ENCODE measurements around the gene ZBTB7C.

Gene ZBTB7C

GRCh38 chr18:48160622-48161021, 248.6 kb downstream of the ZBTB7C start:
- no peaks in the 10 kb centered on the region for H3K4me1 ChIP-seq (ENCODE audit: insufficient read depth, low read length)
- no peak overlapping the region for H3K4me3 ChIP-seq (ENCODE audit: low read length)
- no peaks in the 10 kb centered on the region for H3K36me3 ChIP-seq (ENCODE audit: insufficient read depth, low read length)
- peaks cover 34% of the 10 kb centered on the region for H3K27me3 ChIP-seq (ENCODE audit: insufficient read depth, low read length)
- no peaks in the 10 kb centered on the region for H3K9me3 ChIP-seq (ENCODE audit: low read length)
- no peak overlapping the region for H2AFZ ChIP-seq (ENCODE audit: low read depth, low read length)

- Histone ChIP-seq H3K27me3 (ENCODE audit: insufficient read depth, low read length) (peaks cover 32% of the 10 kb centered on the region), H3K4me3 (ENCODE audit: low read length) (no peak overlapping the region), H2AFZ (ENCODE audit: low read depth, low read length) (no peak overlapping the region), H3K4me1 (ENCODE audit: insufficient read depth, low read length) (no peaks in the 10 kb centered on the region), H3K36me3 (ENCODE audit: insufficient read depth, low read length) (no peaks in the 10 kb centered on the region), H3K9me3 (ENCODE audit: low read length) (no peaks in the 10 kb centered on the region)
Measured at GRCh38 chr18:48159816-48160215, 249.4 kb downstream of the ZBTB7C start.

GRCh38 chr18:48158721-48159120, 250.5 kb downstream of the ZBTB7C start:
- Histone ChIP-seq H2AFZ (ENCODE audit: low read depth, low read length) (no peak overlapping the region), H3K4me3 (ENCODE audit: low read length) (no peak overlapping the region), H3K9me3 (ENCODE audit: low read length) (no peaks in the 10 kb centered on the region), H3K27me3 (ENCODE audit: insufficient read depth, low read length) (peaks cover 30% of the 10 kb centered on the region), H3K4me1 (ENCODE audit: insufficient read depth, low read length) (no peaks in the 10 kb centered on the region), H3K36me3 (ENCODE audit: insufficient read depth, low read length) (no peaks in the 10 kb centered on the region)

GRCh38 chr18:48157956-48158355, 251.2 kb downstream of the ZBTB7C start:
- Histone ChIP-seq H3K27me3 (ENCODE audit: insufficient read depth, low read length) (peaks cover 29% of the 10 kb centered on the region), H3K4me1 (ENCODE audit: insufficient read depth, low read length) (no peaks in the 10 kb centered on the region), H3K9me3 (ENCODE audit: low read length) (no peaks in the 10 kb centered on the region), H3K4me3 (ENCODE audit: low read length) (no peak overlapping the region), H2AFZ (ENCODE audit: low read depth, low read length) (no peak overlapping the region), H3K36me3 (ENCODE audit: insufficient read depth, low read length) (no peaks in the 10 kb centered on the region)

GRCh38 chr18:48155856-48156255, 253.3 kb downstream of the ZBTB7C start:
- no peaks in the 10 kb centered on the region for H3K9me3 ChIP-seq (ENCODE audit: low read length)
- no peak overlapping the region for H2AFZ ChIP-seq (ENCODE audit: low read depth, low read length)
- H3K4me1 ChIP-seq (ENCODE audit: insufficient read depth, low read length), result no peaks in the 10 kb centered on the region
- H3K4me3 ChIP-seq (ENCODE audit: low read length), result no peak overlapping the region
- no peaks in the 10 kb centered on the region for H3K36me3 ChIP-seq (ENCODE audit: insufficient read depth, low read length)
- peaks cover 17% of the 10 kb centered on the region for H3K27me3 ChIP-seq (ENCODE audit: insufficient read depth, low read length)

GRCh38 chr18:48154828-48155227, 254.4 kb downstream of the ZBTB7C start:
- H3K4me3 ChIP-seq (ENCODE audit: low read length), result no peak overlapping the region
- no peaks in the 10 kb centered on the region for H3K4me1 ChIP-seq (ENCODE audit: insufficient read depth, low read length)
- no peak overlapping the region for H2AFZ ChIP-seq (ENCODE audit: low read depth, low read length)
- no peaks in the 10 kb centered on the region for H3K9me3 ChIP-seq (ENCODE audit: low read length)
- H3K27me3 ChIP-seq (ENCODE audit: insufficient read depth, low read length), result peaks cover 10% of the 10 kb centered on the region
- no peaks in the 10 kb centered on the region for H3K36me3 ChIP-seq (ENCODE audit: insufficient read depth, low read length)

- Histone ChIP-seq H3K27me3 (ENCODE audit: insufficient read depth, low read length) (peaks cover 5% of the 10 kb centered on the region), H3K4me3 (ENCODE audit: low read length) (no peak overlapping the region), H3K9me3 (ENCODE audit: low read length) (no peaks in the 10 kb centered on the region), H2AFZ (ENCODE audit: low read depth, low read length) (no peak overlapping the region), H3K4me1 (ENCODE audit: insufficient read depth, low read length) (no peaks in the 10 kb centered on the region), H3K36me3 (ENCODE audit: insufficient read depth, low read length) (no peaks in the 10 kb centered on the region)
Measured at GRCh38 chr18:48153613-48154481, 255.3 kb downstream of the ZBTB7C start.

- Histone ChIP-seq H3K9me3 (ENCODE audit: low read length) (no peaks in the 10 kb centered on the region), H3K27me3 (ENCODE audit: insufficient read depth, low read length) (peaks cover under 1% of the 10 kb centered on the region), H2AFZ (ENCODE audit: low read depth, low read length) (no peak overlapping the region), H3K4me3 (ENCODE audit: low read length) (no peak overlapping the region), H3K4me1 (ENCODE audit: insufficient read depth, low read length) (no peaks in the 10 kb centered on the region), H3K36me3 (ENCODE audit: insufficient read depth, low read length) (no peaks in the 10 kb centered on the region)
Measured at GRCh38 chr18:48152549-48152948, 256.6 kb downstream of the ZBTB7C start.

GRCh38 chr18:48151421-48152065, 257.6 kb downstream of the ZBTB7C start:
- H3K4me1 ChIP-seq (ENCODE audit: insufficient read depth, low read length), result no peaks in the 10 kb centered on the region
- H3K9me3 ChIP-seq (ENCODE audit: low read length), result no peaks in the 10 kb centered on the region
- H3K27me3 ChIP-seq (ENCODE audit: insufficient read depth, low read length), result no peaks in the 10 kb centered on the region
- H3K36me3 ChIP-seq (ENCODE audit: insufficient read depth, low read length), result no peaks in the 10 kb centered on the region
- no peak overlapping the region for H2AFZ ChIP-seq (ENCODE audit: low read depth, low read length)
- H3K4me3 ChIP-seq (ENCODE audit: low read length), result no peak overlapping the region

- no peaks in the 10 kb centered on the region for H3K4me1 ChIP-seq (ENCODE audit: insufficient read depth, low read length)
- H3K9me3 ChIP-seq (ENCODE audit: low read length), result no peaks in the 10 kb centered on the region
- H3K4me3 ChIP-seq (ENCODE audit: low read length), result no peak overlapping the region
- H2AFZ ChIP-seq (ENCODE audit: low read depth, low read length), result no peak overlapping the region
- no peaks in the 10 kb centered on the region for H3K36me3 ChIP-seq (ENCODE audit: insufficient read depth, low read length)
- H3K27me3 ChIP-seq (ENCODE audit: insufficient read depth, low read length), result no peaks in the 10 kb centered on the region
Measured at GRCh38 chr18:48149020-48149685, 260.0 kb downstream of the ZBTB7C start.

GRCh38 chr18:48142994-48143393, 266.2 kb downstream of the ZBTB7C start:
- Histone ChIP-seq H3K36me3 (ENCODE audit: insufficient read depth, low read length) (no peaks in the 10 kb centered on the region), H3K4me1 (ENCODE audit: insufficient read depth, low read length) (no peaks in the 10 kb centered on the region)

GRCh38 chr18:48142353-48142752, 266.8 kb downstream of the ZBTB7C start:
- Histone ChIP-seq H3K4me1 (ENCODE audit: insufficient read depth, low read length) (no peaks in the 10 kb centered on the region), H3K9me3 (ENCODE audit: low read length) (no peaks in the 10 kb centered on the region), H2AFZ (ENCODE audit: low read depth, low read length) (no peak overlapping the region), H3K36me3 (ENCODE audit: insufficient read depth, low read length) (no peaks in the 10 kb centered on the region), H3K4me3 (ENCODE audit: low read length) (no peak overlapping the region), H3K27me3 (ENCODE audit: insufficient read depth, low read length) (peaks cover 40% of the 10 kb centered on the region)

More at GRCh38 chr18:48142994-48143393, 266.2 kb downstream of the ZBTB7C start:
- Histone ChIP-seq H2AFZ (ENCODE audit: low read depth, low read length) (no peak overlapping the region), H3K4me3 (ENCODE audit: low read length) (no peak overlapping the region), H3K9me3 (ENCODE audit: low read length) (no peaks in the 10 kb centered on the region), H3K27me3 (ENCODE audit: insufficient read depth, low read length) (peaks cover 34% of the 10 kb centered on the region)

GRCh38 chr18:48140731-48141130, 268.5 kb downstream of the ZBTB7C start:
- no peaks in the 10 kb centered on the region for H3K4me1 ChIP-seq (ENCODE audit: insufficient read depth, low read length)
- no peaks in the 10 kb centered on the region for H3K9me3 ChIP-seq (ENCODE audit: low read length)
- H3K36me3 ChIP-seq (ENCODE audit: insufficient read depth, low read length), result no peaks in the 10 kb centered on the region
- no peak overlapping the region for H2AFZ ChIP-seq (ENCODE audit: low read depth, low read length)
- H3K27me3 ChIP-seq (ENCODE audit: insufficient read depth, low read length), result peaks cover 54% of the 10 kb centered on the region
- H3K4me3 ChIP-seq (ENCODE audit: low read length), result no peak overlapping the region
